Measurements from ENCODE around the gene RPUSD3.
"Not testable (repeated sequence)": the region's sequence is repeated elsewhere in the genome, so short reads cannot be mapped to it uniquely, and the experiment has no call there.

RPUSD3 gene

GRCh38 chr3:9843715-9844438 lies at the start of gene RPUSD3:
TSS of gene RPUSD3 (minus strand) at chr3:9844008. CDS start at chr3:9843990, 18 bp downstream.
- DNase-seq = peak; percentile 93 to 96

- no peak for DNase-seq
These were observed 47.3 kb upstream of the RPUSD3 start for GRCh38 chr3:9891072-9891622.

GRCh38 chr3:9890249-9891071 lies 46.7 kb upstream of the RPUSD3 start, which contains the start of gene JAGN1:
TSS of gene JAGN1 (plus strand) at chr3:9890610. CDS start at chr3:9890723, 113 bp downstream.
- peak; percentile 89 to 94 for DNase-seq

DNA sequence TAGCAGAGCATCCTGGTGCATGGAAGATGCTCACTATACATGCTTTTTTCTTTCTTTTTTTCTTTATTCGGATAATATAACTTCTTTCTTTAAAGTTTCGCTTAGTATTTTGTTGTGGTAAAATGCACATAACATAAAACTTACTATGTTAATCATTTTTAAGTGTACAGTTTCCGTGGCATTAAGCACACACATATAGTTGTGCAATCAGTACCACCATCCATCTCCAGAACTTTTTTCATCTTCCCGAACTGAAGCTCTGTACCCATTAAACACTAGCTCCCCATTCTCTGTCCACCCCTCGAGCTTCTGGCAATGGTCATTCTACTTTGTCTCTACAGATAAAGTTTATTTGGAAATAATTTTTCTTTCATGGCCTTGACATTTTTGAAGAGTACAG lies 45.6 kb upstream of the RPUSD3 start:
- no peak for DNase-seq

GRCh38 chr3:9888540-9888939 lies 44.7 kb upstream of the RPUSD3 start:
- DNase-seq = no peak

- no peak for DNase-seq
These were observed 43.7 kb upstream of the RPUSD3 start for GRCh38 chr3:9887480-9887879.

DNA sequence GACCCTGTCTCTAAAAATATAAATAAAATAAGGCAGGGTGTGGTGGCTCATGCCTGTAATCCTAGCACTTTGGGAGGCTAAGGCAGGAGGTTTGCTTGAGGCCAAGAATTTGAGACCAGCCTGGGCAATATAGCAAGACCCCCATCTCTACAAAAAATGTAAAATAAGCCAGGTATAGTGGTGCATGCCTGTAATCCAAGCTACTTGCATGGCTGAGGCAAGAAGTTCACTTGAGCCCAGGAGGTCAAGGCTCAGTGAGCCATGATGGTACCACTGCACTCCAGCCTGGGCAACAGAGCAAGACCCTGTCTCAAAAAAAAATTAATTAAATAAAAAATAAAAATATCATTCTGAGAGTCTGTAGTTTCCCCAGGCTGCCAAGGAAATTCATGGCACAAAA lies 42.5 kb upstream of the RPUSD3 start:
- no peak for DNase-seq

DNA sequence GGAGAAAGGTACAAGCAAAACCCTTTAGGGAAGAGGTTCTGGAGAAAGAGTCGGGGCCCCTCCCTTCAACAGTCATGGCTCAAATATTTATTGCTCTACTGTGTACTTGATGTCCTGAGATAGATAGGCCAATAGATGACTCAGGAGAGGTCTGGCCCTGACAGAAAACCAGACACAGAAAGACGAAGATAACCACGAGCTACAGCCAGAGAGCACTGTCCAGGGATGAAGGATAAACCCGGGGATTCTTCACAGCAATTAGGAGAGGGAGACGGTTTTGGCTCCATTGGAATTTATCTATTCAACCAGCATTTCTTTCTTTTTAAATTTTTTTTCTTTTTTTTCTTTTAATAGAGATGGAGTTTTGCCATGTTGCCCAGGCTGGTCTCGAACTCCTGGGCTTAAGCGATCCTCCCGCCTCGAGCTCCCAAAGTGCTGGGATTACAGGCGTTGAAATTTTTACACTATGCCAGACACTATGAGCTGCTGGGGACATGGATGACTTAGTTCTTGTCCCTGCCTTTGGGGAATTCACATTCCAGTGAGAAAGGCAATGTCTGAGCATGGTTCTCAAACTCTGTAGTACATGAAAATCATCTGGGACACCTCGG lies 40.9 kb upstream of the RPUSD3 start:
- no peak for DNase-seq

DNA sequence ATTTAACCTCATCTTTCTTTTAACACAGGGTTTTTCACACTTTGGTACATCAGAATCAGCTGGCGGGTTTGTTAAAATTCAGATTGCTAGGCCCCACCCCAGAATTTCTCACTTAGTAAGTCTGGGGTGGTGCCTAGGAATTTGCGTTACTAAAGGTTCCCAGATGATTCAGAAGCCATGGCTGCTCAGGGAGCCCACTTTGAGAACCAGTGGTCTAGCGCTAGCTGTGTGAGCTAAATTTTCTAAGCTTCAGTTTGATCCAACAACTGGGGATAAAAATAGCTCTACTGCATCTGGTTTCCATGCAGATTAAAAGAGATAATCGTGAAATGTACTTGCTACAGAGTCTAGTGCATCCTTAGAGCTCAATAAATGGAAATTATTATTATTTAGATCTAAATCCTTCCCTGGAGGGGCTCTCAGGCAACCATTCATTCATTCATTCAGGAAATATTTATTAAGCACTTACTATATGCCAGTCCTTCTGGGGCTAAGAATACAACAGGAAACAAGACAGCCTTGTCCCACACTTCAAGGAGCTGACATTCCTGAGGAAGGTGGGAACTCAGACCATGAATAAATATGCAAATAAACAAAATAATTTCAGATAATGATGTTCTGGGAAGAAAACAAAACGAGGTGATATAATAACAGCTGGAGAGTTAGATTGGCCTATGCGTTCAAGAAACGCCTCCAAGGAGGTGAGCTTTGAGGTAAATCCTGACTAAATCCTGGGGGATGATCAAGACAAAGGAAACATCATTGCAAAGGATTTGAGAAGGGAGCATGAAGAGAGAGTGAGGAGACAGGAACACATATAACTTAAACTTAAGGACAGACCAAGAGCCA lies 40.1 kb upstream of the RPUSD3 start:
- DNase-seq = no peak

DNA sequence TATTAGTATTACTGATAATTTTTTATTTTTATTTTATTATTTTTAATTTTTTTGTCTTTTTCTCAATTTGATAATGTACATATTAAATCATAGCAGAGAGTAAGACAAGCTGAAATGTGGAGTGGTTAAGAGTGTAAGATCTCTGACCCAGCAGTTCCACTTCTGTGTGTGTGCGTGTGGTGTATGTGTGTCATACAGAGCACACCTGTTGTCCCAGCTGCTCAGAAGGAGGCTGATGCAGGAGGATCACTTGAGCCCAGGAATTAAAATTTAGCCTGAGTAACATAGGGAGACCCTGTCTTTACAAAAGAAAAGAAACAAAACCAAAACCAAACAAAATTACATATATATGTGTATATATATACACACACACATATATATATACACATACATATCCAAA lies 37.6 kb upstream of the RPUSD3 start:
- no peak for DNase-seq

DNA sequence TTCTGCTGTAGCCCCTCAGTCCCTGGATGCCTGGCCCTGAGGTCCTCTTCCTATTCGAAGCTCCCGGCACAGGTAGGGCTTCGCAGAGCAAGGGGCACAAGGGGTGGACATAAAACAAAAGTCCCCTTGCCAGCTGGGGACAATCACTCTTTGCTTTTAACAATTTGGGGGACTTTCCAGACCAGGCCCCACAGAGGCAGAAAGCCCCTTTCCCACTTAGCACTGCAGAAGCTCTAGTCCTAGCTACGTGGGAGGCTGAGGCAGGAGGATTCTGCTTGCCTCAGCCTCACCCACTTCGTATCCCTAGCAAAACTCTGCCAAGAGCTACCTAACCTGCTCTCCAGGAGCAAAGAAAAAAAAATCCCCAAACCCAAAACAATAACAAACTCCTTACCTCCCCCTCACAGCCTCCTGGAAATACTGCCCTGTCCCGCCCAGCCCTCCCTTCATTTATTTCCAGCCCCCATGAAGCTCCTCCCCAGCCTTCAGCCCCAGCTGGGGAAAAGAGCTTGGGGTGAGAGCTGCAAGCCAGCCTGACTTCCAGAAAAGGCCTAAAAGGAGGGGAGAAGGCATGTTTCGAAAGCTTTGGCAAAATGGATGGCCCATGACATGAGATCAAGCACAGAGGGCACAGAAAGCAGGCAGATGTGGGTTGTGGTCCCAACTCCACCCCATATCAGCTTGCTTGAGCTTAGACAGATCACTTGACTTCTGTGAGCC lies 36.2 kb upstream of the RPUSD3 start, which contains the start of gene CIDEC:
TSS of gene CIDEC (minus strand) at position 424 of the 720 bp plus-strand sequence. CDS start 1,767 bp downstream, outside the sequence.
- DNase-seq = no peak

DNA sequence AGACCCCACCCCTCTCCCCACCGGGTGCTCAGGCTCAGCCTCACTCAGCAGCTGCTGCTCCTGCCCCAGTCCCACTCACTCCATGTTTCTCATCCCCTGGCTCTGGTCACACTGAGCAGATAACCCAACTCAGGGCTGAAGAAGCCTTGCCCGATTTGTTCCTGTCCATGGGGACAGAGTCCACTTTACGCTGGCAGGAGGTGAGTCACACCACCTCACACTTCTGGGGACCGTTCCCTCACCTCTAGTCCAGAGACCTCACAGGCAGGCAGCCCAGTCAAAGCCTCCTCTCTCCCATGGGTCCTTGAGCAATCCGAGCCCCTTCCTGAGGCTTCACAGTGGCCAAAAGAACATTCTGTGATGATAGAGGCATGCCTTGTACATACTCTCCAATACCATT lies 34.9 kb upstream of the RPUSD3 start:
- no peak for DNase-seq

GRCh38 chr3:9876991-9877390 lies 33.2 kb upstream of the RPUSD3 start:
- DNase-seq = no peak

GRCh38 chr3:9876255-9876654 lies 32.4 kb upstream of the RPUSD3 start:
- not testable (repeated sequence) for DNase-seq

DNA sequence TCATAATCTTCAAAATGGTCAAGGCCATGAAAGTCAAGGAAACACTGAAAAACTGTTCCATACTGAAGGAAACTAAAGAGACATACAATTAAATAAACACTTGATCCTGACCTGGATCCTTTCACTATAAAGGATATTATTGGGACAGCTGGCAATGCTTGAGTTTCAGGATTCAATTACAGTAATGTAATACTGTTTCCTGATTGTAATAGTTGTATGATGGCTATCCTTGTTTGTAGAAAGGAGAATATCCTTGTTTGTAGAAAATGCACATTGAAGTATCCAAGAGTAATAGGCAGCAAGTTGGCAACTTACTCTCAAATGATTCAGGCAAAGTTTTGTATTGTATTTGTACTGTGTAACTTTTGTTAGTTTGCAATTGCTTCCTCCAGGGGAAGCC lies 31.6 kb upstream of the RPUSD3 start:
- no peak for DNase-seq

- not testable (repeated sequence) for DNase-seq
These were observed 28.3 kb upstream of the RPUSD3 start for GRCh38 chr3:9872067-9872466.

DNA sequence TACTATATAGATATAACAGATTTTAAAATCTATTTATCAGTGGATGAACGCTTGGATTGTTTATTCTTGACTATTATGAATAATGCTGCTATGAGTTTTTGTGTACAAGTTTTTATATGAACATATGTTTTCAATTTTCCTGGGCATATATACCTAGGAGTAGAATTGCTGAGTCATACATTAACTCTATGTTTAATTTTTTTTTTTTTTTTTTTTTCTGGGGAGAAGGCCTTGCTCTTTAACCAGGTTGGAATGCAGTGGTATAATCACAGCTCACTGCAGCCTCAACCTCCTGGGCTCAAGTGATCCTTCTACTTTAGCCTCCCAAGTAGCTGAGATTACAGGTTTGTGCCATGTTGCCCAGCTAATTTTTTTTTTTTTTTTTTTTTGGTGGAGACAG lies 27.2 kb upstream of the RPUSD3 start:
- no peak for DNase-seq

DNA sequence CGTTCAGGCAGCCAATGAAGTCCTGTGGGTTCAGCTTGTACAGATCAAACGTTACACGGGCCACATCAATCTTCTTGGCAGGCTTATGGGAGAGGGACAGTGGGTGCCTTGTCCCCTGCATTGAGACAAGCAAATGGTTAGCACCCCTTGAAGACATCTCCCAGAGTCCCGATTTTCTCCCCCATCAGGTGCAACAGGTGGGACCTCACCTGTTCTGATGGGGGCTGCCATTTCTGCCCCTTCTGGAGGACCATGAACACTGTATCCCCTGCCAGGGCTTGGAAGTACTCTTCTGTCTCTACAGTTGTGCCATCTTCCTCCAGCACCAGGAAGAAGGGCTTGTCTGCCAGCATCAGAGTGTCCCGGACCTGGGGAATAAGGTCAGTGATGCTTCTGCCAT lies 26.1 kb upstream of the RPUSD3 start:
- DNase-seq = no peak

GRCh38 chr3:9867106-9867505 lies 23.3 kb upstream of the RPUSD3 start:
- DNase-seq = no peak

DNA sequence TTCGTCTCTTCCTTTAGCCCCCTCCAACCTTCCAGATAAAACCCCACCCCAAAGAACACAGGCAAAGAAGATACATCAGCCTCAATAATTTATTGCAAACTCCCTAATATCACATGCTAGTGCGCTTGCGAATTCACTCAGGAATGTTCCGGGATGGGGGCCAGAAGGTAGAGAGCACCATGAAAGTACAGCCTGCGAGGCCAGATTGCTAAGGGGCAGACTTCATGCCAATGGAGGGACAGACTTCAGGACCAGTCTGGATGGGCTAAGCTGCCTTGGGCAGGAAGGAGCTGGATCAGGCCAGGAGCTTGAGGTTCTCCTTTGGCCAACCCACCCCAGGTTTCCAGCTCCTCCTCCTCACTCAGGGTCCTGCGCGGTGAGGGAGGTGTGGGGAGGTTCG lies 22.8 kb upstream of the RPUSD3 start:
- no peak for DNase-seq

DNA sequence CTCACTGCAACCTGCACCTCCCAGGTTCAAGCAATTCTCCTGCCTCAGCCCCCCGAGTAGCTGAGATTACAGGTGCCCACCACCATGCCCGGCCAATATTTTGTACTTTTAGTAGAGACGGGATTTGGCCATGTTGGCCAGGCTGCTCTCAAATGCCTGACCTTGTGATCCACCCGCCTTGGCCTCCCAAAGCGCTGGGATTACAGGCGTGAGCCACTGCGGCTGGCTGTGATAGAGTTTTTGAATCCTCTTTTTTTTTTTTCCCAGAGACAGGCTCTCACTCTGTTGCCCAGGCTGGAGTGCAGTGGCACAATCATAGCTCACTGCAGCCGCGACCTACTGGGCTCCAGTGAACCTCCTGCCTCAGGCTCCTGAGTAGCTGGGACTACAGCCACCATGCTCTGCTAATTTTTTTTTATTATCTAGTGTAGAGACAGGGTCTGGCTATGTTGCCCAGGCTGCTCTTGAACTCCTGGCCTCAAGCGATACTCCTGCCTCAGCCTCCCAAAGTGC lies 21.4 kb upstream of the RPUSD3 start:
- DNase-seq = not testable (repeated sequence)
